Measurements from ENCODE around the gene TGFBR3L.

DNA sequence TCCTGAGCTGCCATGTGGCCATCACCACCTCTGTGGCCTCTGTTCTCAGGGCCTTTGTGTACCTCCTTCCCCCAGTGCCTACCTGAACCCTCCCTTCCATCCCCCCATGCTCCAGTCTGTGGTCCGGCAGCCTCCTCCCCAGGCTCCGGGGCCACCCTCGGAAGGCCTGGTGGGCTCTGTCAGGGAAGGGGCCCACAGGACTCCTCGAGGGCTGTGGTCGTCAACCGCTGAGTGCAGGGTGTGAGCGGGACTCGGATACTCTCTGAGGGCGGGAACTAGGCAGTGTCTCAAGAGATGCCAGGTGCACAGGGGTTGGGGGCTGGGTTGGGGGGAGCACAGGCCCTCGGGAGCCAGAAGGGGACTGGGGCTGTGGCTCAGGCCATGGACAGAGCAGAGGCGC, 7.1 kb upstream of the TGFBR3L start:
- TF ChIP-seq EZH2phosphoT487 (IDR thresholded peaks at IDR 0.05; ENCODE audit: borderline replicate concordance, low read depth, low read length) = no peak
- TF ChIP-seq, protein P1, sequence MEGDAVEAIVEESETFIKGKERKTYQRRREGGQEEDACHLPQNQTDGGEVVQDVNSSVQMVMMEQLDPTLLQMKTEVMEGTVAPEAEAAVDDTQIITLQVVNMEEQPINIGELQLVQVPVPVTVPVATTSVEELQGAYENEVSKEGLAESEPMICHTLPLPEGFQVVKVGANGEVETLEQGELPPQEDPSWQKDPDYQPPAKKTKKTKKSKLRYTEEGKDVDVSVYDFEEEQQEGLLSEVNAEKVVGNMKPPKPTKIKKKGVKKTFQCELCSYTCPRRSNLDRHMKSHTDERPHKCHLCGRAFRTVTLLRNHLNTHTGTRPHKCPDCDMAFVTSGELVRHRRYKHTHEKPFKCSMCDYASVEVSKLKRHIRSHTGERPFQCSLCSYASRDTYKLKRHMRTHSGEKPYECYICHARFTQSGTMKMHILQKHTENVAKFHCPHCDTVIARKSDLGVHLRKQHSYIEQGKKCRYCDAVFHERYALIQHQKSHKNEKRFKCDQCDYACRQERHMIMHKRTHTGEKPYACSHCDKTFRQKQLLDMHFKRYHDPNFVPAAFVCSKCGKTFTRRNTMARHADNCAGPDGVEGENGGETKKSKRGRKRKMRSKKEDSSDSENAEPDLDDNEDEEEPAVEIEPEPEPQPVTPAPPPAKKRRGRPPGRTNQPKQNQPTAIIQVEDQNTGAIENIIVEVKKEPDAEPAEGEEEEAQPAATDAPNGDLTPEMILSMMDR (conservative IDR thresholded peaks at IDR 0.05; ENCODE audit: low read length) = no peak

All from OCI-LY7 (cell line).